ENCODE measurements around the gene TLK1. TPM values are rescaled to one million over a fixed set of nuclear protein-coding genes. Genes with fewer than 3 reads are reported as not detected.

Gene TLK1
- total and polyA plus RNA-seq, 8 donors = 9.7 to 43.4 (median 32.6) TPM

- 72 to 92% methylated on average over 2 of the region's 2 CpGs for WGBS, 2 donors
- Histone ChIP-seq H3K4me1 (peaks cover 30 to 53% (median 48%) of the 10 kb centered on the region in 3 donors), H3K27me3 (no peaks in the 10 kb centered on the region), H3K4me3 (no peak overlapping the region), H3K36me3 (no peaks in the 10 kb centered on the region), H3K27ac (no peak overlapping the region), H3K9me3 (no peaks in the 10 kb centered on the region)
- ATAC-seq (no peak), DNase-seq (no peak), FAIRE-seq (no peak)
- no peak for TF ChIP-seq CTCF (IDR thresholded peaks at IDR 0.05)
- intact Hi-C loops (cut with DNase I) = no loop called here
Observed at GRCh38 chr2:171146071-171146470, 14.6 kb downstream of the TLK1 start.

- ATAC-seq = no peak
- peak; percentile 13 for FAIRE-seq
- intact Hi-C loops (cut with DNase I) = no loop called here
- Histone ChIP-seq H3K4me3 (no peak overlapping the region), H3K27ac (no peak overlapping the region), H3K9me3 (no peaks in the 10 kb centered on the region), H3K36me3 (no peaks in the 10 kb centered on the region), H3K4me1 (peaks cover 28 to 42% (median 34%) of the 10 kb centered on the region in 3 donors), H3K27me3 (no peaks in the 10 kb centered on the region)
- 62 to 68% methylated on average over 2 of the region's 2 CpGs for WGBS, 2 donors
- TF ChIP-seq CTCF (IDR thresholded peaks at IDR 0.05) = no peak
- DNase-seq = no peak
Observed at GRCh38 chr2:171143670-171144062, 17.0 kb downstream of the TLK1 start.

- 36 to 40% methylated on average over 3 of the region's 3 CpGs for WGBS, 2 donors
- TF ChIP-seq CTCF (IDR thresholded peaks at IDR 0.05) = no peak
- Histone ChIP-seq H3K9me3 (no peaks in the 10 kb centered on the region), H3K27ac (no peak overlapping the region), H3K4me3 (no peak overlapping the region), H3K4me1 (peaks cover 28 to 54% (median 47%) of the 10 kb centered on the region in 3 donors), H3K27me3 (no peaks in the 10 kb centered on the region), H3K36me3 (no peaks in the 10 kb centered on the region)
- intact Hi-C loops (cut with DNase I) = no loop called here
- no peak for DNase-seq
- ATAC-seq = no peak
- no peak for FAIRE-seq
Observed at GRCh38 chr2:171142398-171142797, 18.3 kb downstream of the TLK1 start.

GRCh38 chr2:171141320-171141719 lies 19.4 kb downstream of the TLK1 start:
- intact Hi-C loops (cut with DNase I) = no loop called here
- peak; percentile 57 to 82 (median 74) for ATAC-seq

More at GRCh38 chr2:171141320-171141719, 19.4 kb downstream of the TLK1 start:
- 29 to 40% methylated on average over 1 of the region's 1 CpG for WGBS, 2 donors
- Histone ChIP-seq H3K27ac (no peak overlapping the region), H3K9me3 (no peaks in the 10 kb centered on the region), H3K4me1 (peaks cover 22 to 53% (median 47%) of the 10 kb centered on the region in 3 donors), H3K4me3 (no peak overlapping the region), H3K27me3 (no peaks in the 10 kb centered on the region), H3K36me3 (no peaks in the 10 kb centered on the region)
- TF ChIP-seq CTCF (IDR thresholded peaks at IDR 0.05) = no peak
- FAIRE-seq (no peak), DNase-seq (no peak)
